ENCODE data around the gene APBB2.

Gene APBB2

GRCh38 chr4:41136456-41136855 is 77.9 kb downstream of the APBB2 start:
- H3K27ac ChIP-seq = no peak overlapping the region
- no peaks in the 10 kb centered on the region for H3K27me3 ChIP-seq (ENCODE audit: insufficient read depth, low read depth)
- peaks cover 20% of the 10 kb centered on the region for H3K4me1 ChIP-seq (ENCODE audit: low read depth, poor library complexity, severe bottlenecking)
- H3K9ac ChIP-seq = no peak overlapping the region
- TF ChIP-seq CTCF (conservative IDR thresholded peaks at IDR 0.05; ENCODE audit: low read depth, low read length) = no peak
- no peaks in the 10 kb centered on the region for H4K20me1 ChIP-seq (ENCODE audit: insufficient read depth)
- no peaks in the 10 kb centered on the region for H3K36me3 ChIP-seq (ENCODE audit: insufficient read depth)
- no peak overlapping the region for H2AFZ ChIP-seq (ENCODE audit: low read depth)
- H3K4me2 ChIP-seq = no peak overlapping the region
- no peaks in the 10 kb centered on the region for H3K79me2 ChIP-seq (ENCODE audit: insufficient read depth, low read depth)
- H3K4me3 ChIP-seq (IDR thresholded peaks at IDR 0.05; ENCODE audit: insufficient read depth, low read depth, low read length) = no peak overlapping the region

- Histone ChIP-seq H3K4me3 (IDR thresholded peaks at IDR 0.05; ENCODE audit: insufficient read depth, low read depth, low read length) (no peak overlapping the region), H2AFZ (ENCODE audit: low read depth) (no peak overlapping the region), H4K20me1 (ENCODE audit: insufficient read depth) (no peaks in the 10 kb centered on the region), H3K4me2 (no peak overlapping the region), H3K79me2 (ENCODE audit: insufficient read depth, low read depth) (no peaks in the 10 kb centered on the region), H3K4me1 (ENCODE audit: low read depth, poor library complexity, severe bottlenecking) (peaks cover 20% of the 10 kb centered on the region), H3K27me3 (ENCODE audit: insufficient read depth, low read depth) (no peaks in the 10 kb centered on the region), H3K9ac (no peak overlapping the region), H3K36me3 (ENCODE audit: insufficient read depth) (no peaks in the 10 kb centered on the region), H3K27ac (no peak overlapping the region)
- TF ChIP-seq CTCF (conservative IDR thresholded peaks at IDR 0.05; ENCODE audit: low read depth, low read length) = no peak
Measured at GRCh38 chr4:41135801-41136200, 78.5 kb downstream of the APBB2 start.

GRCh38 chr4:41134581-41134980 is 79.8 kb downstream of the APBB2 start:
- Histone ChIP-seq H2AFZ (ENCODE audit: low read depth) (no peak overlapping the region), H3K27me3 (ENCODE audit: insufficient read depth, low read depth) (no peaks in the 10 kb centered on the region), H4K20me1 (ENCODE audit: insufficient read depth) (no peaks in the 10 kb centered on the region), H3K4me1 (ENCODE audit: low read depth, poor library complexity, severe bottlenecking) (peaks cover 20% of the 10 kb centered on the region), H3K4me3 (IDR thresholded peaks at IDR 0.05; ENCODE audit: insufficient read depth, low read depth, low read length) (no peak overlapping the region), H3K27ac (no peak overlapping the region), H3K9ac (no peak overlapping the region), H3K79me2 (ENCODE audit: insufficient read depth, low read depth) (no peaks in the 10 kb centered on the region), H3K36me3 (ENCODE audit: insufficient read depth) (no peaks in the 10 kb centered on the region), H3K4me2 (no peak overlapping the region)
- TF ChIP-seq CTCF (conservative IDR thresholded peaks at IDR 0.05; ENCODE audit: low read depth, low read length) = no peak

GRCh38 chr4:41133454-41134018 is 80.8 kb downstream of the APBB2 start:
- Histone ChIP-seq H3K36me3 (ENCODE audit: insufficient read depth) (no peaks in the 10 kb centered on the region), H3K4me2 (no peak overlapping the region), H3K27me3 (ENCODE audit: insufficient read depth, low read depth) (no peaks in the 10 kb centered on the region), H3K79me2 (ENCODE audit: insufficient read depth, low read depth) (no peaks in the 10 kb centered on the region), H3K27ac (no peak overlapping the region), H4K20me1 (ENCODE audit: insufficient read depth) (no peaks in the 10 kb centered on the region), H3K9ac (no peak overlapping the region), H2AFZ (ENCODE audit: low read depth) (no peak overlapping the region), H3K4me3 (IDR thresholded peaks at IDR 0.05; ENCODE audit: insufficient read depth, low read depth, low read length) (no peak overlapping the region), H3K4me1 (ENCODE audit: low read depth, poor library complexity, severe bottlenecking) (peaks cover 20% of the 10 kb centered on the region)
- TF ChIP-seq CTCF (conservative IDR thresholded peaks at IDR 0.05; ENCODE audit: low read depth, low read length) = no peak

Measured in KMS-11 (cell line).